GM12872 (cell line): Measurements from ENCODE around the gene FGFR3.

Experiments
- TF ChIP-seq, protein P1 (sequence below): IDR thresholded peaks from 3 replicates; pipeline ENCODE4 v1.5.1; 2011; ENCODE audit warnings: low read depth, mild to moderate bottlenecking, low read length, moderate library complexity; ENCODE audit not compliant: insufficient read depth

The FGFR3 gene

DNA sequence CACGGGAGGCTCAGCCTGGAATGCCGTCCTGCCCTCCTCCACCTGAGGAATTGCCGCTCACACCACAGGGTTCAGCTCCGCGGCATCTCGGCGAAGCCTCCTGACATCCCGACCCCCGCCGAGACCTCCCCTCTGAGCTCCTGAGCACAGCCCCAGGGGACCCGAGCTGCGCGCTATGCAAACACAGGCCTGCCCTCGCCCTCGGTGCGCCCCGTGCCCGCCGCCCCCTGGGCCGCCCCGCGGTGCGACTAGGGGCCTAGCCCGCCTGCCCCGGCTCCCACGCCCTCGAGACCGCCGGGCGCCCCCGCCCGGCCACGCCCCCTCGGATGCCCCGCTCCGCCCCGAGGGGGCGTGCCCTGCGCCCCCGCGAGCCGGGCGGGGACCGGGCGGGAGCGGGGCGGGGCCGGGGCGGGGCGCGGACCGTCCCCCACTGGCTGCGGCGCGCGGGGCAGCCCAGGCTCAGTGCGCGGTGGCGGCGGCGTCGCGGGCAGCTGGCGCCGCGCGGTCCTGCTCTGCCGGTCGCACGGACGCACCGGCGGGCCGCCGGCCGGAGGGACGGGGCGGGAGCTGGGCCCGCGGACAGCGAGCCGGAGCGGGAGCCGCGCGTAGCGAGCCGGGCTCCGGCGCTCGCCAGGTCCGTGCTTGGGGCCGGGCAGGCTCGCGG, at the start of gene FGFR3:
Gene FGFR3 (plus strand): TSS at position 462 of the 664 bp plus-strand sequence. CDS start 642 bp downstream, outside the sequence.
- TF ChIP-seq, protein P1, sequence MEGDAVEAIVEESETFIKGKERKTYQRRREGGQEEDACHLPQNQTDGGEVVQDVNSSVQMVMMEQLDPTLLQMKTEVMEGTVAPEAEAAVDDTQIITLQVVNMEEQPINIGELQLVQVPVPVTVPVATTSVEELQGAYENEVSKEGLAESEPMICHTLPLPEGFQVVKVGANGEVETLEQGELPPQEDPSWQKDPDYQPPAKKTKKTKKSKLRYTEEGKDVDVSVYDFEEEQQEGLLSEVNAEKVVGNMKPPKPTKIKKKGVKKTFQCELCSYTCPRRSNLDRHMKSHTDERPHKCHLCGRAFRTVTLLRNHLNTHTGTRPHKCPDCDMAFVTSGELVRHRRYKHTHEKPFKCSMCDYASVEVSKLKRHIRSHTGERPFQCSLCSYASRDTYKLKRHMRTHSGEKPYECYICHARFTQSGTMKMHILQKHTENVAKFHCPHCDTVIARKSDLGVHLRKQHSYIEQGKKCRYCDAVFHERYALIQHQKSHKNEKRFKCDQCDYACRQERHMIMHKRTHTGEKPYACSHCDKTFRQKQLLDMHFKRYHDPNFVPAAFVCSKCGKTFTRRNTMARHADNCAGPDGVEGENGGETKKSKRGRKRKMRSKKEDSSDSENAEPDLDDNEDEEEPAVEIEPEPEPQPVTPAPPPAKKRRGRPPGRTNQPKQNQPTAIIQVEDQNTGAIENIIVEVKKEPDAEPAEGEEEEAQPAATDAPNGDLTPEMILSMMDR, result no peak

DNA sequence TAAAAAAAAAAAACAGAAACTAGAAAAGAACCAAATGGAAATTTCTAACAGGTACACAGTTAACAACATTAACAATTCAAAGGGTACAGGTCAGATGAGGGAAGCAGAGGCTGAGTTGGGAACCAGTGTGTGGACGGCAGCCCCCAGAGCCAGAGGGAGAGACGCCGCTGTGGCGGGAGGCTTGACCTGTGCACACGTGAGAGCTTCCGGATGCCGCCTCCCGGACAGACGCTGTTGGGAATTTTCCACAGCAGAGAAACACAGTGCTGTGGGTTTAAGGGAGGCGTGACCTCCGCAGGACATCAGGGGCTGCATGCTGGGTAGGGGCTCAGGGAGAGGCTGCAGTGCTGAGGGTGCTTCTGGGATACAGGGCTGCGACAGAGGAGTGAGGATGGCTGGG, 49.5 kb upstream of the FGFR3 start:
- TF ChIP-seq, protein P1, result no peak

DNA sequence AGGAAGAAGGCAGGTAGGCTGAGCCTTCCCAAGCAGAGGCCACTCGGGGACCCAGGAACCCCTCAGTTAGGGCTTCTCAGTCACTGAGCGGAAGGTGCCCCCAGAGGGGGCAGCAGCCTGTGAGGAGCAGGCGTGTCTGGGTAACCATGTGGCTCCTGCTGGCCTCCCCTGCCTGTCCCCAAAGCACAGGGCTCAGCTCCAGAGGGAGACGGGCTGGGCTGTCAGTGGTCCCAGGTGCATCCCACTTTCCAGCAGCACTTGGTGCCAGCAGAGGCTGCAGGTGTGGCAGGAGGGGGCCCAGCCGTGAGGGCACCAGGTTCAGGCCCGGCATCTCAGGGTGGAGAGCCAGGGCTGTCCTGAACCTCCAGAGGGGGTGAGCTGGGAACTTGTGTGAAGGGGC, 49.1 kb upstream of the FGFR3 start:
- TF ChIP-seq, protein P1, result no peak

DNA sequence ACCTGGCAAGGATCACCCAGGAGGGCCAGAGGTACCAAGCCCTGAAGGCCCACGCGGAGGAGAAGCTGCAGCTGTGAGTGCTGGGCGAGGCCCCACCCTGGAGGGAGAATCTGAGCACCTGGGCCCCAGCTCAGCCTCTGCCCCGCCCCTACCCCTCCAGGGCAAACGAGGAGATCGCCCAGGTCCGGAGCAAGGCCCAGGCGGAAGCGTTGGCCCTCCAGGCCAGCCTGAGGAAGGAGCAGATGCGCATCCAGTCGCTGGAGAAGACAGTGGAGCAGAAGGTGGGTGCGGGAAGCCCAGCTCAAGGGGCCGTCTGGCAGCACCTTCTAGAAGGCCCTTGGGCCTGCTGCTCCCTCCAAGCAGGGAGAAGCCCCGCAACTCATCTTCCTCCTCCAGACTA, 48.5 kb upstream of the FGFR3 start:
- TF ChIP-seq, protein P1, result no peak

DNA sequence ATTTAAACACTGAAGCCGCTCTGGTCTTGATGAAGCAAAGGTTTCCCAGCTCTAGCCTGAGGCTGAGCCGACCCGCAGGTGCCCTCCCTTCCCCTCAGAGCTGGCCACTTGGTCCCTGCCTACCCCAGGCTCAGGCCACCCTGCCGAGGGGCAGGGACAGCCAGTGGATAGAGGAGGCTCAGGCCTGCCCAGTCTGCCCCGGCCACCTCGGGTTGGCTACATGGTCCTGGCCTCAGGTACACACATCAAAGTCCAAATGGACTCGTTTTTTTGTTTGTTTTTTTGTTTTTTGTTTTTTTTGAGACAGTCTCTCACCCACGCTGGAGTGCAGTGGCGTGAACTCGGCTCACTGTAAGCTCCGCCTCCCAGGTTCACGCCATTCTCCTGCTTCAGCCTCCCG, 47.9 kb upstream of the FGFR3 start:
- TF ChIP-seq, protein P1, result no peak

DNA sequence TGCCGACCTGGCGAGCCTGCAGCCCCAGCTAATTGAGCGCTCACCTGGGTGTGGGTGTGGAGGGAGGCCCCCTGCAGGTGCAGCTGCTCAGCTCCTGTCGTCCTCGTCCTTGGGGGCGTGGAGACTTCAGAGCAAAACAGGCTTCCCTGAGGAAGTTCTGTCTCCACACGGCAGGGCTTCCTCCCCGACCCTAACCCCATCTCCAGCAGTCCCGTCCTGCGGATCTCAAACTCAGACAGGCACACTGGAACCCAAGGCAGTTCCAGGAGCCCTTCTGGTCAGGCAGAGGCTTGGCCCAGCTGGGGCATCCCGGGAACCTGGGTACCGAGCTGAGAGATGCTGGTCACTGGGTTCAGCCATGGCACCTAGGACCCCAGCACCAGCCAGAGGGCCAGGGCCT, 47.4 kb upstream of the FGFR3 start:
- TF ChIP-seq, protein P1, result 0 out of 3 replicates have a peak, but pooled peaks have one; percentile 1

DNA sequence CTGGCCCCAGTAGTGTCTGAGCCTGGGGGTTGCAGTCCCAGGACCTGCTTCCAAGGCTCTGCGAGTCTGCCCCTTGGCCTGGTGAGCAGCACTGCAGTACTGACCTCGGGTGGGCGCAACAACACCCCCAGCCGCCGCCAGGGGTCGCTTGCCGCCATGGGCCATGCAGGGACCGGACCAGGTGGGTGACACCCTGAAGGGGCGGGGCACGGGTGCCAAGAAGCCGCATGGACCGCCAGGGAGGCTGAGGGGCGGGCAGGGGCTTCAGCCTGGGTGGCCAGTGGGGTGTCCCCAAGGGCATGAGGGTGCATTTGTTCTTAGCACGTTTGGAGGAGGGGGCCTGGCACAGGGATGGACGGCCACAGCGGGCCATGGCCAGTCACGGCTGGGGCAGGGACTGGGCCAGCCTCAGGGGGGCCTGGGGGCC, 46.8 kb upstream of the FGFR3 start:
- TF ChIP-seq, protein P1, result peak; percentile 86
